Activated CD8-positive, alpha-beta memory T cell treated with anti-CD3 and anti-CD28 coated beads, Interleukin-2, amount 50 U/mL, for 4 hours (primary cell): Measurements from ENCODE around the gene TXLNG.

ENCODE experiments used
- DNase-seq: peaks from one replicate; pipeline ENCODE4 v3.0.0-alpha.2; 2020

The TXLNG gene

GRCh38 chrX:16874458-16875095 is 88.3 kb downstream of the TXLNG start:
- no peak for DNase-seq

- DNase-seq = no peak
Observed at GRCh38 chrX:16876696-16877095, 90.4 kb downstream of the TXLNG start.

- DNase-seq = no peak
Observed at GRCh38 chrX:16882169-16882568, 95.9 kb downstream of the TXLNG start.

GRCh38 chrX:16882702-16883486 is 96.6 kb downstream of the TXLNG start:
- peak; percentile 71 for DNase-seq

GRCh38 chrX:16883487-16883804 is 97.2 kb downstream of the TXLNG start:
- DNase-seq = no peak

GRCh38 chrX:16885628-16886027 is 99.4 kb downstream of the TXLNG start:
- no peak for DNase-seq

GRCh38 chrX:16892504-16893362 is 106.5 kb downstream of the TXLNG start:
- DNase-seq = peak; percentile 55
